Ishikawa (cell line): ENCODE data around the gene FAM20C.

Source experiments
- CEBPB ChIP-seq: IDR thresholded peaks from 2 replicates; pipeline ENCODE4 v1.6.1; 2012
- CREB1 ChIP-seq: IDR thresholded peaks from 2 replicates; pipeline ENCODE4 v1.6.1; 2012; ENCODE audit warnings: low read depth
- EGR1 ChIP-seq: IDR thresholded peaks from 2 replicates; pipeline ENCODE4 v1.6.1; 2012
- EP300 ChIP-seq: IDR thresholded peaks from 2 replicates; pipeline ENCODE4 v1.6.1; 2012; ENCODE audit warnings: borderline replicate concordance
- FOXM1 ChIP-seq: IDR thresholded peaks from 2 replicates; pipeline ENCODE4 v1.6.1; 2012; ENCODE audit warnings: low read depth, borderline replicate concordance
- NFIC ChIP-seq: IDR thresholded peaks from 2 replicates; pipeline ENCODE4 v1.6.1; 2012
- RAD21 ChIP-seq: IDR thresholded peaks from 2 replicates; pipeline ENCODE4 v1.6.1; 2012; ENCODE audit warnings: low read depth
- TAF1 ChIP-seq: IDR thresholded peaks from 2 replicates; pipeline ENCODE4 v1.6.1; 2012; ENCODE audit warnings: low read depth, mild to moderate bottlenecking
- TCF12 ChIP-seq: IDR thresholded peaks from 2 replicates; pipeline ENCODE4 v1.6.1; 2012; ENCODE audit warnings: low read depth
- TEAD4 ChIP-seq: IDR thresholded peaks from 2 replicates; pipeline ENCODE4 v1.6.1; 2012
- YY1 ChIP-seq: IDR thresholded peaks from 2 replicates; pipeline ENCODE4 v1.6.1; 2012; ENCODE audit warnings: low read depth
- ZBTB7A ChIP-seq: IDR thresholded peaks from 2 replicates; pipeline ENCODE4 v1.6.1; 2012; ENCODE audit warnings: low read depth
- TF ChIP-seq, protein P1 (sequence below): IDR thresholded peaks from 2 replicates; pipeline ENCODE4 v1.6.1; 2012
- TF ChIP-seq, protein P2 (sequence below): IDR thresholded peaks from 2 replicates; pipeline ENCODE4 v1.6.1; 2012
- TF ChIP-seq, protein P3 (sequence below): IDR thresholded peaks from 2 replicates; pipeline ENCODE4 v1.6.1; 2012; ENCODE audit warnings: low read depth, mild to moderate bottlenecking

Gene FAM20C

DNA sequence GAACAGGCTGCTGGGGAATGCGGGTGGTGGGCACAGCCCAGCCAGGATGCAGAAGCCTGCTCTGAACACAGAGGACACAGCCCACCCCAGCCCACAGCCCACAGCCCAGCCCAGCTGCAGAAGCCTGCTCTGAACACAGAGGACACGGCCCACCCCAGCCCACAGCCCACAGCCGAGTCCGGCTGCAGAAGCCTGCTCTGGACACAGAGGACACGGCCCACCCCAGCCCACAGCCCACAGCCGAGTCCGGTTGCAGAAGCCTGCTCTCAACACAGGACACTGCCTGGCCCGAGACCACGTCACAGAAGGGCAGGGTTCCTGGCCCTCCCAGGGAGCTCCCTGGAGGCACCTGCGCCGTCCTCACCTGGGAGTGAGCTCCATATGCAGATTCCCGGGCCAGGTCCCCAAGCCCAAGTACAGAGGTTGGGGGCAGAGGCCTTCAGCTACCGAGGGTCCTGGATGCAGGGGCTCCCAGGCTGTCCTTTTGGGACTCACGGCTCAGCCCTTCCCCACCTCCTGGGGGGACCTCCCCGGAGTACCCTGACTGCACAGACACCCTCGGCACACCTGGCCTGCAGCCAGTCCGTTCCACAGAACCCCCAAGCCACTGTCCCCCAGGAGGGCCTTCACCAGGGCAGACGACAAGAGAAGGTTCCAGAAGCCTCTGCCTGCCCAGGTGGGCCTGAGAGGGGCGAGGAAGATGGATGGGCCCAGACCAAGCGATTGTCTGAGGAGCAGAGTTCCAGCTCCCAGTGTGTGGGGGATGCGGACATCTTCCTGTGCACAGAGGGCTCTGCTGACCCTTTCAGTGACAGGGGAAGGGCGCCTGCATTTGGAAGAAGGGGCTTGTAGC is 73.9 kb downstream of the FAM20C start:
- TF ChIP-seq FOXM1 = no peak

DNA sequence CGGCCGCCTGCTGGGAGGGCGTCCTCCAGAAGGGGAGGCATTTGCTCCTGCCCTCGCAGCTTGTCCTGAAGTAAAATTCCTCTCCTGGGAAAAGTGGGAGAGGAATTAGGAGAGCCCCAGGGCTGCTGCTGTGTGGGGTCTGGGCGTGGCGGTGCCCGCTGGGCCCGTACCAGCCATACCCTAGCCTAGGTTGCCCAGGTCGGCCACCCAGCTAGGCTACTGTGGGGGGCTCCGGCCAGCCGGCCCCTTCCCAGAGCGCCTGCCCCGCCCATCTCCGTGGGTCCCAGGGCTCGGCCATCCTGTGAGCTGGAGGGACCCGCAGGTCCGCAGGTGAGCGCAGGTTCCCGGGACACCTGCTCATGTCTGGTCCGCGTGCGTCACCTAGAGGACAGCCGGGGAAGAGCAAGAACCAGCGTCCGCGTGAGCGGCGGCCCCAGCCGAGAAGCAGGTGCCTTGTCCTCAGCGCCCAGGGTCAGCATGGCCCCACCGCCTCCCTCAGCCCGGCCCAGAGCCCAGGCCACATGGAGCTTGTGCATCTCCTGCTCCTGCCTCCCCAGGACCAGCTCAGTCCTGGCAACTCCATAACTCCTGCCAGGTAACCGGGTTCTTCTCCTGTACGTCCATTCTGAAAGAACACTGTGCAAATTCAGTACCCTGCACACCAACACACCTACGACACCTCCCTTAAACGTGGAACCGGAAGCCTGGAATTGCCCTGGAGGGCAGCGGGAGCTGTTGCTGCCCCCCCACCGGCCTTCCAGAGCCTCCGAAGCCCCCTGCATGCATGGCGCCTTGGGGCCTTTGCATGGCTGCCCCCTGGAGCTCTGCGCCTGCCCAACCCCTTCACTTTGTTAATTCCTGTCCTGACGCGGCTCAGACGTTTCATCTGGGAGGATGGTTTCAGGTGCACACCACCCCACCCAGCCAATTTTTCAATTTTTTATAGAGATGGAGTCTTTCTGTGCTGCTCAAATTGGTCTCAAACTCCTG is 74.8 kb downstream of the FAM20C start:
- TF ChIP-seq FOXM1 = no peak
- no peak for TF ChIP-seq EP300
- TF ChIP-seq RAD21 = peak; percentile 90
- no peak for TF ChIP-seq TEAD4
- TF ChIP-seq, protein P1, sequence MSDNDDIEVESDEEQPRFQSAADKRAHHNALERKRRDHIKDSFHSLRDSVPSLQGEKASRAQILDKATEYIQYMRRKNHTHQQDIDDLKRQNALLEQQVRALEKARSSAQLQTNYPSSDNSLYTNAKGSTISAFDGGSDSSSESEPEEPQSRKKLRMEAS = 0 out of 2 replicates have a peak, but pooled peaks have one; percentile 15
- TF ChIP-seq EGR1 = no peak

DNA sequence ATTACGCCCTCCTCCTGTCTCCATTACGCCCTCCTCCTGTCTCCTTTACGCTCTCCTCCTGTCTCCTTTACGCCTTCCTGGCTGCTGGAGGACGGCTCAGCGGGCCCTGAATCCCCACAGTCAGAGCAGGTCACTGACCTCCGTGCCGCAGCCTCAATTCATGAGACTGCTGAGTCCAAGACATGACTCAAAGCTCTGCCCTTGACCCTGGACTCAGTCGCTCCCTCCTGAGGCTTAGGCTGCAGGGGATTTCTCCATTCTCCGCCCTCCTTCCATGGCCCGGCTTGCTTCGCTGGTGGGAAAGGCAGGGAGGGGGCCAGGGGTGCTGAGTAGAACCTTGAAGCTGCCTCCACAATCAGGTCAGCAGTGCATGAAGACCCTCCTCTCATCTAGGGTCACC is 76.6 kb downstream of the FAM20C start:
- TF ChIP-seq TEAD4 (no peak), EGR1 (no peak)

DNA sequence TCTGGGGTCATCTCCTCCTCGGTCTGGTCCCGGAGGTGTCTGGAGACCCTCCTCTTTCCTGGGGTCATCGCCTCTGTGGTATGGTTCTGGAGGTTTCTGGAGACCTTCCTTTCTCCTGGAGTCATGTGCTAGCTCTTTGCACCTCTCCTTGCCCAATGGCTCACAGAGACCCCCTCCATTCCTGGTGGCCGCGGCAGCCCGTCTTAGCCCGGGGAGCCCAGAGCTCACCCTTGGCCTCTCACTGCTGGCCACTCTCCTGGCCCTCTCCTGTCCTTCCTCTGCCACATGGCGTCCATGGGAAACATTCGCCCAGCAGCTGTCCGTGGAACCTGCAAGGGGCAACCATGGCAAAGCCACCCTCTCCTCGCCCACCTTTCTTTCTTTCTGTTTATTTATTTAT is 77.3 kb downstream of the FAM20C start:
- TF ChIP-seq, protein P2, sequence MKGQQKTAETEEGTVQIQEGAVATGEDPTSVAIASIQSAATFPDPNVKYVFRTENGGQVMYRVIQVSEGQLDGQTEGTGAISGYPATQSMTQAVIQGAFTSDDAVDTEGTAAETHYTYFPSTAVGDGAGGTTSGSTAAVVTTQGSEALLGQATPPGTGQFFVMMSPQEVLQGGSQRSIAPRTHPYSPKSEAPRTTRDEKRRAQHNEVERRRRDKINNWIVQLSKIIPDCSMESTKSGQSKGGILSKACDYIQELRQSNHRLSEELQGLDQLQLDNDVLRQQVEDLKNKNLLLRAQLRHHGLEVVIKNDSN = no peak
- TF ChIP-seq CEBPB = no peak
- TF ChIP-seq FOXM1 = no peak
- no peak for TF ChIP-seq TEAD4
- no peak for TF ChIP-seq ZBTB7A
- TF ChIP-seq RAD21 = no peak
- TF ChIP-seq NFIC = no peak
- no peak for TF ChIP-seq EP300
- TF ChIP-seq TCF12 = no peak
- TF ChIP-seq EGR1 = no peak
- TF ChIP-seq, protein P1 = no peak

DNA sequence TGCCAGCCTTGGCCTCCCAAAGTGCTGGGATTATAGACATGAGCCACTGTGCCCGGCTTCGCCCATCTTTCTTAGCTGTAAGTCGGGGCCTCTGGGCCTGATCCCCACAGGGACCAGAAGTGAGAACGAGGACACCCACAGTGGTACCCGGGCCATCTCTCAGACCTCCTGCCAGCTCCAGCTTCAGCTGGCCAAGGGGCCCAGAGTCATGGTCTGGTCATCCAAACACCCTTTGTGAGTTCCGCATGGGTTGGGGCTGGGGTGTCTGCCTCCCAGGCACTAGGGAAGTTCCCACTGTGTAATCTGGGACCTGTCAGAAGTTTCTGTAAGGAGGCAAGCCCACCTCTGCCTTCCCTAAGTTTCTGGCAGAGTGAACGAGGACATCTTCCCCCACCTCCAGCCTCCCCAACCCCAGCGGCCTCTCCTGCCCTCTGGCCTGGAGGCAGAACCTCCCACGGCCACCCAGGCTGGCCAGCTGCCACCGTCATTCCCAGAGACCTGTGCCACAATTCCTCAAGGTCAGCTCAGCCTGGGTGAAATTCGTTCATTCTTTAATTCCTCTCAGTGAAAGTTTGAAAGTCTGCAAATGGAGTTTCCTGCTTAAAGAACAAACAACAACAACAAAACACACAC is 78.1 kb downstream of the FAM20C start:
- TF ChIP-seq EP300 (no peak), CEBPB (no peak), FOXM1 (no peak), CREB1 (no peak), TEAD4 (no peak), NFIC (no peak), EGR1 (no peak), TAF1 (no peak), ZBTB7A (no peak), TCF12 (no peak), RAD21 (no peak), YY1 (no peak)
- TF ChIP-seq, protein P1 = no peak
- TF ChIP-seq, protein P2 = no peak
- TF ChIP-seq, protein P3, sequence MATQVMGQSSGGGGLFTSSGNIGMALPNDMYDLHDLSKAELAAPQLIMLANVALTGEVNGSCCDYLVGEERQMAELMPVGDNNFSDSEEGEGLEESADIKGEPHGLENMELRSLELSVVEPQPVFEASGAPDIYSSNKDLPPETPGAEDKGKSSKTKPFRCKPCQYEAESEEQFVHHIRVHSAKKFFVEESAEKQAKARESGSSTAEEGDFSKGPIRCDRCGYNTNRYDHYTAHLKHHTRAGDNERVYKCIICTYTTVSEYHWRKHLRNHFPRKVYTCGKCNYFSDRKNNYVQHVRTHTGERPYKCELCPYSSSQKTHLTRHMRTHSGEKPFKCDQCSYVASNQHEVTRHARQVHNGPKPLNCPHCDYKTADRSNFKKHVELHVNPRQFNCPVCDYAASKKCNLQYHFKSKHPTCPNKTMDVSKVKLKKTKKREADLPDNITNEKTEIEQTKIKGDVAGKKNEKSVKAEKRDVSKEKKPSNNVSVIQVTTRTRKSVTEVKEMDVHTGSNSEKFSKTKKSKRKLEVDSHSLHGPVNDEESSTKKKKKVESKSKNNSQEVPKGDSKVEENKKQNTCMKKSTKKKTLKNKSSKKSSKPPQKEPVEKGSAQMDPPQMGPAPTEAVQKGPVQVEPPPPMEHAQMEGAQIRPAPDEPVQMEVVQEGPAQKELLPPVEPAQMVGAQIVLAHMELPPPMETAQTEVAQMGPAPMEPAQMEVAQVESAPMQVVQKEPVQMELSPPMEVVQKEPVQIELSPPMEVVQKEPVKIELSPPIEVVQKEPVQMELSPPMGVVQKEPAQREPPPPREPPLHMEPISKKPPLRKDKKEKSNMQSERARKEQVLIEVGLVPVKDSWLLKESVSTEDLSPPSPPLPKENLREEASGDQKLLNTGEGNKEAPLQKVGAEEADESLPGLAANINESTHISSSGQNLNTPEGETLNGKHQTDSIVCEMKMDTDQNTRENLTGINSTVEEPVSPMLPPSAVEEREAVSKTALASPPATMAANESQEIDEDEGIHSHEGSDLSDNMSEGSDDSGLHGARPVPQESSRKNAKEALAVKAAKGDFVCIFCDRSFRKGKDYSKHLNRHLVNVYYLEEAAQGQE = no peak

DNA sequence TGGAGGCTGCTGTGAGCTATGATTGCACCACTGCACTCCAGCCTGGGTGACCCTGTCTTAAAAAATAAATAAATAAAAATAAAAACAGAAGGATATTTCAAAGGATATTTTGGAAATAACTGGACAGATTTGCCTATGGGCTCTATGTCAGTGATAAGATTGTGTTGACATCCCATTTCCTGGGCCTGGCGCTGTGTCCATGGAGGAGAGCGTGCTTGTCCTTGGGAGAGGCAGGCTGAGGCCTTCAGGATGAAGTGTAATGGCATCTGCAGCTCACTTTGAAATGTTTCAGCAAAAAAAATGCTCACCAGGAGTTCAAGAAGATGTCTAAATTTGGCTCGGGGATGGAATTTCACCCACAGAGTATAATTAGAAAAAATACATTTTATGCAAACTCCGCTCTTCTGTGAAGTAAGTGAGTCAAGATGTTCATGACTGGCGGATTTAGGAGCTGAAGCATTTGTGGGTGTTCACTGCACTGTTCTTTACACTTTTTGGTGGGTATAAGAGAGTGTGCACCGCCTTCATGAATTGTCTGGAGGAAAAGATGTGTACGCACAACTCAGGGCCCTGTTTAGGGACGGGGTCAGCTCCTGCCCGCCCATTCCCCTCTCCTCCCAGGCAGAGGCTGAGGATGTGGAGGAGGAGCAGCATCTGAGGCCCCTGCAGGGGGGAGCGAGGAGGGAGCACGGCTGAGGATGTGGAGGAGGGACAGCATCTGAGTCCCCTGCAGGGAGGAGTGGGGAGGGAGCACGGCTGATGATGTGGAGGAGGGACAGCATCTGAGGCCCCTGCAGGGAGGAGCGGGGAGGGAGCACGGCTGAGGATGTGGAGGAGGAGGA is 79.1 kb downstream of the FAM20C start:
- TF ChIP-seq EGR1 = no peak
- TF ChIP-seq TAF1 = no peak
- TF ChIP-seq, protein P1 = no peak
- TF ChIP-seq FOXM1 = no peak
- no peak for TF ChIP-seq CREB1
